ENCODE data around the gene NCOR1. TPM values are rescaled to one million over a fixed set of nuclear protein-coding genes. Genes with fewer than 3 reads are reported as not detected.

NCOR1 gene
- polyA plus RNA-seq, 3 donors = 23.2 to 47.0 (median 37.9) TPM

DNA sequence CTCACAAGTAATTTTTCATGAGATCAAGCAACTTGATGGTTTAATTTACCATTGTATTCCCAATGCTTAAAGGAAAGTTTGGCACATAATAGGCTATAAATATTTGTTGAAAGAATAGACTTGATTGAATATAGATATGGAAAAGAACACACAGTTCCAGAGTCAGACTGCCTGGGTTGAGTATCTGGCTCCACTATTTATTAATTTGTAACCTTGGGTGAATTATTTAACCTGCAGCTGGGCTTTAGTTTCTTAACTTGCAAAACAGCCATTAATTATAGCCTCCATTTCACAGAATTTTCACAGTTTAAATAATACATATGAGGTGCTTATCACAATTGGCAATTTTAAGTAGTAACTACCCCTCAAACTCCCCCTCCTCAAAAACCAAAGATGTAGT is 73.6 kb downstream of the NCOR1 start:
- DNase-seq = no peak
- Mint-ChIP-seq H3K4me1 (no peaks in the 10 kb centered on the region), H3K36me3 (peaks cover 65 to 81% of the 10 kb centered on the region in 2 donors), H3K27ac (no peak overlapping the region), H3K9me3 (no peaks in the 10 kb centered on the region), H3K27me3 (ENCODE audit: low read depth in 3 of 3) (no peaks in the 10 kb centered on the region), H3K4me3 (no peak overlapping the region)
- Histone ChIP-seq H3K79me2 (ENCODE audit: insufficient read depth, low read length) (no peaks in the 10 kb centered on the region), H2AFZ (ENCODE audit: insufficient read depth, low read depth, low read length, poor library complexity, severe bottlenecking) (no peak overlapping the region), H3K9me3 (replicated peaks in 1 of 2; ENCODE audit: control insufficient read depth in 1 of 2, insufficient read depth in 1 of 2, low read length in 2 of 2) (no peaks in the 10 kb centered on the region), H3K36me3 (replicated peaks in 1 of 2; ENCODE audit: control insufficient read depth in 1 of 2, insufficient read depth in 2 of 2, low read length in 2 of 2) (peaks cover 89 to 98% of the 10 kb centered on the region in 2 donors), H3K27me3 (ENCODE audit: control insufficient read depth in 2 of 2, insufficient read depth in 2 of 2, low read length in 2 of 2) (no peaks in the 10 kb centered on the region), H3K9ac (ENCODE audit: insufficient read depth, low read length, poor library complexity, severe bottlenecking) (no peak overlapping the region), H3K4me1 (ENCODE audit: control insufficient read depth in 1 of 2, insufficient read depth in 2 of 2, low read length in 2 of 2) (no peaks in the 10 kb centered on the region), H3K27ac (ENCODE audit: low read depth in 1 of 2, low read length in 2 of 2) (no peak overlapping the region), H4K20me1 (ENCODE audit: insufficient read depth, low read length) (no peaks in the 10 kb centered on the region), H3K4me2 (replicated peaks; ENCODE audit: extremely low read depth, low read length, poor library complexity, severe bottlenecking) (no peak overlapping the region), H3K4me3 (replicated peaks in 1 of 3; ENCODE audit: low read depth in 2 of 3, low read length in 3 of 3) (no peak overlapping the region)
- TF ChIP-seq, protein P1, sequence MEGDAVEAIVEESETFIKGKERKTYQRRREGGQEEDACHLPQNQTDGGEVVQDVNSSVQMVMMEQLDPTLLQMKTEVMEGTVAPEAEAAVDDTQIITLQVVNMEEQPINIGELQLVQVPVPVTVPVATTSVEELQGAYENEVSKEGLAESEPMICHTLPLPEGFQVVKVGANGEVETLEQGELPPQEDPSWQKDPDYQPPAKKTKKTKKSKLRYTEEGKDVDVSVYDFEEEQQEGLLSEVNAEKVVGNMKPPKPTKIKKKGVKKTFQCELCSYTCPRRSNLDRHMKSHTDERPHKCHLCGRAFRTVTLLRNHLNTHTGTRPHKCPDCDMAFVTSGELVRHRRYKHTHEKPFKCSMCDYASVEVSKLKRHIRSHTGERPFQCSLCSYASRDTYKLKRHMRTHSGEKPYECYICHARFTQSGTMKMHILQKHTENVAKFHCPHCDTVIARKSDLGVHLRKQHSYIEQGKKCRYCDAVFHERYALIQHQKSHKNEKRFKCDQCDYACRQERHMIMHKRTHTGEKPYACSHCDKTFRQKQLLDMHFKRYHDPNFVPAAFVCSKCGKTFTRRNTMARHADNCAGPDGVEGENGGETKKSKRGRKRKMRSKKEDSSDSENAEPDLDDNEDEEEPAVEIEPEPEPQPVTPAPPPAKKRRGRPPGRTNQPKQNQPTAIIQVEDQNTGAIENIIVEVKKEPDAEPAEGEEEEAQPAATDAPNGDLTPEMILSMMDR (IDR thresholded peaks at IDR 0.05) = no peak
- intact Hi-C loops (cut with micrococcal nuclease) = no loop called here

DNA sequence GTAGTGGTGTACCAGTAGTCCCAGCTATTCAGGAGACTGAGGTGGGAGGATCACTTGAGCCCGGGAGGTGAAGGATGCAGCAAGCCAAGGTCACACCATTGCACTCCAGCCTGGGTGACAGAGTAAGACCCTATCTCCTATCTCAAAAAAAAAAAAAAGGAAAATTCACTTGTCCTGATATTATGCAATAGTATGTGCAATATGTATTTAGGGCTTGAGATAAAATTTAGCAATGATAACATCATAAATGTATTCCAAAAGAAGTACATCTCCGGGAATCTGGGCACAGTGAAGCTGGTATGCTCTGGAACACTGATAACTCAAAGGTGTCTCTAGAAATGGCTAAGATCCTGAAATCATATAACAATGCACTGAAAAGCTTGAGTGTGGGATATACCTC is 74.5 kb downstream of the NCOR1 start:
- WGBS (ENCODE audit: insufficient coverage) = no CpG with 5 or more reads among the region's 2 CpGs
- intact Hi-C loops (cut with micrococcal nuclease) = no loop called here
- Histone ChIP-seq H4K20me1 (ENCODE audit: insufficient read depth, low read length) (no peaks in the 10 kb centered on the region), H3K9me3 (replicated peaks in 1 of 2; ENCODE audit: control insufficient read depth in 1 of 2, insufficient read depth in 1 of 2, low read length in 2 of 2) (no peaks in the 10 kb centered on the region), H3K36me3 (replicated peaks in 1 of 2; ENCODE audit: control insufficient read depth in 1 of 2, insufficient read depth in 2 of 2, low read length in 2 of 2) (peaks cover 89 to 98% of the 10 kb centered on the region in 2 donors), H3K27me3 (ENCODE audit: control insufficient read depth in 2 of 2, insufficient read depth in 2 of 2, low read length in 2 of 2) (no peaks in the 10 kb centered on the region), H3K79me2 (ENCODE audit: insufficient read depth, low read length) (no peaks in the 10 kb centered on the region), H3K4me1 (ENCODE audit: control insufficient read depth in 1 of 2, insufficient read depth in 2 of 2, low read length in 2 of 2) (no peaks in the 10 kb centered on the region), H3K4me3 (replicated peaks in 1 of 3; ENCODE audit: low read depth in 2 of 3, low read length in 3 of 3) (no peak overlapping the region), H2AFZ (ENCODE audit: insufficient read depth, low read depth, low read length, poor library complexity, severe bottlenecking) (no peak overlapping the region), H3K27ac (ENCODE audit: low read depth in 1 of 2, low read length in 2 of 2) (no peak overlapping the region), H3K4me2 (replicated peaks; ENCODE audit: extremely low read depth, low read length, poor library complexity, severe bottlenecking) (no peak overlapping the region), H3K9ac (ENCODE audit: insufficient read depth, low read length, poor library complexity, severe bottlenecking) (no peak overlapping the region)
- Mint-ChIP-seq H3K4me1 (no peaks in the 10 kb centered on the region), H3K36me3 (peaks cover 62 to 80% of the 10 kb centered on the region in 2 donors), H3K4me3 (no peak overlapping the region), H3K27me3 (ENCODE audit: low read depth in 3 of 3) (no peaks in the 10 kb centered on the region), H3K9me3 (no peaks in the 10 kb centered on the region), H3K27ac (peak overlapping the region in 1 of 7 donors; percentile 15)
- TF ChIP-seq, protein P1 (IDR thresholded peaks at IDR 0.05) = no peak
- no peak for DNase-seq

All from CD14-positive monocyte (primary cell).